ENCODE data around the gene PER3. TPM values are rescaled to one million over a fixed set of nuclear protein-coding genes. Genes with fewer than 3 reads are reported as not detected.

PER3 gene
- total RNA-seq, 1 donor from 2014 or later: 12.5 TPM

DNA sequence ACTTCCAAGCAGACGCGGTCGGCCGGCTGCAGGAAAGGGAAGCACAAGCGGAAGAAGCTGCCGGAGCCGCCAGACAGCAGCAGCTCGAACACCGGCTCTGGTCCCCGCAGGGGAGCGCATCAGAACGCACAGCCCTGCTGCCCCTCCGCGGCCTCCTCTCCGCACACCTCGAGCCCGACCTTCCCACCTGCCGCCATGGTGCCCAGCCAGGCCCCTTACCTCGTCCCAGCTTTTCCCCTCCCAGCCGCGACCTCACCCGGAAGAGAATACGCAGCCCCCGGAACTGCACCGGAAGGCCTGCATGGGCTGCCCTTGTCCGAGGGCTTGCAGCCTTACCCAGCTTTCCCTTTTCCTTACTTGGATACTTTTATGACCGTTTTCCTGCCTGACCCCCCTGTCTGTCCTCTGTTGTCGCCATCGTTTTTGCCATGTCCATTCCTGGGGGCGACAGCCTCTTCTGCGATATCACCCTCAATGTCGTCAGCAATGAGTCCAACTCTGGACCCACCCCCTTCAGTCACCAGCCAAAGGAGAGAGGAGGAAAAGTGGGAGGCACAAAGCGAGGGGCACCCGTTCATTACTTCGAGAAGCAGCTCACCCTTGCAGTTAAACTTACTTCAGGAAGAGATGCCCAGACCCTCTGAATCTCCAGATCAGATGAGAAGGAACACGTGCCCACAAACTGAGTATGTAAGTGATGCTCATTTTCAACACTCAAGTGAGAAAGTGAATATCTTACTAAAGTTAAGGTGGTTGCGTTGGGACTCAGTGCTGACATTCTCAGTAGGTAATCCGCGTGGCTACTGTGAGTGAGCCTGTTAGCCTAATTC is 43.2 kb downstream of the PER3 start:
- Histone ChIP-seq H3K27me3 (ENCODE audit: low read depth) (no peaks in the 10 kb centered on the region), H3K36me3 (peaks cover 88% of the 10 kb centered on the region), H3K27ac (replicated peaks) (peak overlapping the region; percentile 18), H3K4me3 (peak overlapping the region; percentile 51), H3K9me3 (replicated peaks) (no peaks in the 10 kb centered on the region), H3K4me1 (peaks cover 7% of the 10 kb centered on the region)
- no peak for DNase-seq
- intact Hi-C loops (cut with micrococcal nuclease): no loop called here
- no peak for TF ChIP-seq CTCF (IDR thresholded peaks at IDR 0.05; ENCODE audit: borderline replicate concordance)

DNA sequence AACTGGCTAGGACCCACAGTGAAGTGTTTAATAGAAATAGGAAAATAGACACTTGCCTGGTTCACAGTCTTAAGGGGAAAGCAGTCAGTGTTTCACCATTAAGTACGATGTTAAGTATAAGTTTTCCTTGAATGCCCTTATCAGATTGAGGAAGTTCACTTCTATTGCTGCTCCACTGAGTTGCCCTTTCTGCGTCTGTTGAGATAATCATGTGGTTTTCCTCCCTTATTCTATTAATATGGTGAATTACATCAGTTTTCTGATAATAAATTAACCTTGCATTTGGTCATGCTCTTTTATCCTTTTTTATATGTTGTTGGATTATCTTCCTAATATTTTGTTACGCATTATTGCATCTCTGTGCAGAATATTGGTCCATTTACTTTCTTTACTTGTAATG is 47.4 kb downstream of the PER3 start:
- no peak for TF ChIP-seq CTCF (IDR thresholded peaks at IDR 0.05; ENCODE audit: borderline replicate concordance)
- H3K27me3 ChIP-seq (ENCODE audit: low read depth): no peaks in the 10 kb centered on the region
- H3K4me1 ChIP-seq: peaks cover 7% of the 10 kb centered on the region
- intact Hi-C loops (cut with micrococcal nuclease): no loop called here
- H3K9me3 ChIP-seq (replicated peaks): no peaks in the 10 kb centered on the region
- no peak overlapping the region for H3K4me3 ChIP-seq
- no peak for DNase-seq
- H3K36me3 ChIP-seq: peaks cover 75% of the 10 kb centered on the region
- H3K27ac ChIP-seq (replicated peaks): peak overlapping the region; percentile 5

DNA sequence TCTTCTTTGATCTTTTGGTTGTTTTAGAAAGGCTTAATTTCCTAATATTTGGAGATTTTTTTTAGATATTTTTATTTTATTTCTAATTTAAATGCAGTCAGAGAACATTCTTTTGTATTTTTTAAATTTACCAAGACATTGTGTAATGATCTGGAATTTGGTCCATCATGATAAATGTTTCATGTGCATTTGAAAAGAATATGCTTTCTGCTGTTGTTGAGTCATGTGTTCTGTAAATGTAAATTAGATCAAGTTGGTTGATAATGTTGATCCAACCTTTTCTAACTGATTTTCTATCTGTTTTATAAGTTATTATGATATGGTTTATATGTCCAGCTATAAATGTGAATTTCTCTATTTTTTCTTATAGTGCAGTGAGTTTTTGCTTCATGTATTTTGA is 48.9 kb downstream of the PER3 start:
- Histone ChIP-seq H3K27me3 (ENCODE audit: low read depth) (no peaks in the 10 kb centered on the region), H3K4me1 (peaks cover 7% of the 10 kb centered on the region), H3K36me3 (peaks cover 75% of the 10 kb centered on the region), H3K9me3 (replicated peaks) (peaks cover under 1% of the 10 kb centered on the region), H3K27ac (replicated peaks) (no peak overlapping the region), H3K4me3 (no peak overlapping the region)
- DNase-seq: no peak
- intact Hi-C loops (cut with micrococcal nuclease): no loop called here
- TF ChIP-seq CTCF (IDR thresholded peaks at IDR 0.05; ENCODE audit: borderline replicate concordance): no peak

DNA sequence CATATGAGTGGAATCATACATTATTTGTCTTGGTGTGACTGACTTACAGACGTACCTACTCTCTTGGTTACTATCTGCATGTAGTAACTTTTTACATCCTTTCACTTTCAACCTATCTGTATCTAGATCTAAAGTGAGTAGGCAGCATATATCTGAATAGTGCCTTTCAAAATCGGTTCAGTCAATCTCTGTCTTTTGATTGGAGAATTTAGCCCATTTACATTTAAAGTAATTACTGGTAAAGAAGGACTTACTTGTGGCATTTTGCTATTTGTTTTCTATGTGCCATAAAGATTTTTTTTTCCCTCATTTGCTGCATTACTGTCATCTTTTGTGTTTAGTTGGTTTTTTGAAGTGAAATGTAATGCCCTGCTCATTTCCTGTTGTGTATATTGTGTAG is 54.6 kb downstream of the PER3 start:
- Histone ChIP-seq H3K27me3 (ENCODE audit: low read depth) (no peaks in the 10 kb centered on the region), H3K9me3 (replicated peaks) (peaks cover 21% of the 10 kb centered on the region), H3K36me3 (peaks cover 98% of the 10 kb centered on the region), H3K4me3 (no peak overlapping the region), H3K27ac (replicated peaks) (no peak overlapping the region), H3K4me1 (no peaks in the 10 kb centered on the region)
- intact Hi-C loops (cut with micrococcal nuclease): no loop called here
- no peak for TF ChIP-seq CTCF (IDR thresholded peaks at IDR 0.05; ENCODE audit: borderline replicate concordance)
- DNase-seq: no peak

DNA sequence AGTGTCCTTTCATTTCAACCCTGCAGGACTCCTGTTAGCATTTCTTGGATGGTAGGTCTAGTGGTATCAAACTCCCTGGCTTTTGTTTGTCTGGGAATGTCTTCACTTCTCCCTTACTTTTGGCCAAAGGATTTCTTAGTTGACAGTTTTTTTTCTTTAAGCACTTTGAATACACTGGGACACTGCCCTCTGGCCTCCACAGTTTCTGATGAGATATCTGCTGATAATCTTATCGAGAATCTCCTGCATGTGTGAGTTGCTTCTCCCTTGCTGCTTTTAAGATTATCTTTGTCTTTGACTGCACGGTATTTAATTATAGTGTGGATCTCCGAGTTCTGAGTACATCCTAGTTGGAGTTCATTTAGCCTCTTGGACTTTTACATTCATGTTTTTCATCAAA is 55.4 kb downstream of the PER3 start:
- H3K4me3 ChIP-seq: no peak overlapping the region
- H3K36me3 ChIP-seq: peaks cover 97% of the 10 kb centered on the region
- no peak for DNase-seq
- no peak for TF ChIP-seq CTCF (IDR thresholded peaks at IDR 0.05; ENCODE audit: borderline replicate concordance)
- no peaks in the 10 kb centered on the region for H3K4me1 ChIP-seq
- intact Hi-C loops (cut with micrococcal nuclease): no loop called here
- H3K9me3 ChIP-seq (replicated peaks): peaks cover 21% of the 10 kb centered on the region
- no peaks in the 10 kb centered on the region for H3K27me3 ChIP-seq (ENCODE audit: low read depth)
- no peak overlapping the region for H3K27ac ChIP-seq (replicated peaks)
